B cell (primary cell): Measurements from ENCODE around the gene ZBP1.

Experiments
- CTCF ChIP-seq: fragments of 200-600 bp; IDR thresholded peaks from one replicate; pipeline ENCODE4 v1.8.0; 2022; ENCODE audit warnings: antibody characterized with exemption, mild to moderate bottlenecking
- EZH2 ChIP-seq: IDR thresholded peaks from 2 replicates; pipeline ENCODE4 v1.6.1; 2012; ENCODE audit warnings: borderline replicate concordance, low read depth, mild to moderate bottlenecking, moderate library complexity, low read length; ENCODE audit not compliant: insufficient read depth, poor library complexity, severe bottlenecking

GRCh38 chr20:57601737-57602136 is 18.5 kb downstream of the ZBP1 start:
- TF ChIP-seq CTCF (no peak), EZH2 (no peak)
